NB4 (cell line): ENCODE results near the gene C3orf62.

Source experiments
- DNase-seq: peaks from one replicate; pipeline ENCODE4 v3.0.0; 2010; ENCODE audit warnings: low read depth
- H3K4me3 ChIP-seq: one replicate; pipeline ENCODE4 v1.5.1; 2011; ENCODE audit warnings: mild to moderate bottlenecking, low read depth, low read length, moderate library complexity
- MYC ChIP-seq: IDR thresholded peaks from 2 replicates; pipeline ENCODE4 v1.6.1; 2011; ENCODE audit warnings: low read depth, low read length
- POLR2A ChIP-seq: IDR thresholded peaks from 2 replicates; pipeline ENCODE4 v1.6.1; 2011; ENCODE audit warnings: mild to moderate bottlenecking; ENCODE audit not compliant: insufficient read length; ENCODE audit errors: extremely low read depth
- TF ChIP-seq, protein P1 (sequence below): IDR thresholded peaks from one replicate; pipeline ENCODE4 v1.5.1; 2012; ENCODE audit warnings: low read depth, low read length
- TF ChIP-seq, protein P2 (sequence below): IDR thresholded peaks from 2 replicates; pipeline ENCODE4 v1.6.1; 2011; ENCODE audit warnings: low read depth, low read length

The C3orf62 gene

GRCh38 chr3:49310677-49311076, 33.6 kb upstream of the C3orf62 start:
- no peak for DNase-seq
- TF ChIP-seq POLR2A, result no peak
- TF ChIP-seq, protein P1, sequence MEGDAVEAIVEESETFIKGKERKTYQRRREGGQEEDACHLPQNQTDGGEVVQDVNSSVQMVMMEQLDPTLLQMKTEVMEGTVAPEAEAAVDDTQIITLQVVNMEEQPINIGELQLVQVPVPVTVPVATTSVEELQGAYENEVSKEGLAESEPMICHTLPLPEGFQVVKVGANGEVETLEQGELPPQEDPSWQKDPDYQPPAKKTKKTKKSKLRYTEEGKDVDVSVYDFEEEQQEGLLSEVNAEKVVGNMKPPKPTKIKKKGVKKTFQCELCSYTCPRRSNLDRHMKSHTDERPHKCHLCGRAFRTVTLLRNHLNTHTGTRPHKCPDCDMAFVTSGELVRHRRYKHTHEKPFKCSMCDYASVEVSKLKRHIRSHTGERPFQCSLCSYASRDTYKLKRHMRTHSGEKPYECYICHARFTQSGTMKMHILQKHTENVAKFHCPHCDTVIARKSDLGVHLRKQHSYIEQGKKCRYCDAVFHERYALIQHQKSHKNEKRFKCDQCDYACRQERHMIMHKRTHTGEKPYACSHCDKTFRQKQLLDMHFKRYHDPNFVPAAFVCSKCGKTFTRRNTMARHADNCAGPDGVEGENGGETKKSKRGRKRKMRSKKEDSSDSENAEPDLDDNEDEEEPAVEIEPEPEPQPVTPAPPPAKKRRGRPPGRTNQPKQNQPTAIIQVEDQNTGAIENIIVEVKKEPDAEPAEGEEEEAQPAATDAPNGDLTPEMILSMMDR, result no peak
- TF ChIP-seq, protein P2, sequence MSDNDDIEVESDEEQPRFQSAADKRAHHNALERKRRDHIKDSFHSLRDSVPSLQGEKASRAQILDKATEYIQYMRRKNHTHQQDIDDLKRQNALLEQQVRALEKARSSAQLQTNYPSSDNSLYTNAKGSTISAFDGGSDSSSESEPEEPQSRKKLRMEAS, result no peak
- no peak overlapping the region for H3K4me3 ChIP-seq

- no peak overlapping the region for H3K4me3 ChIP-seq
- DNase-seq, result peak; percentile 52
- TF ChIP-seq, protein P1, result no peak
- TF ChIP-seq, protein P2, result no peak
- TF ChIP-seq POLR2A (no peak), MYC (no peak)
Observed at GRCh38 chr3:49305608-49306007, 28.6 kb upstream of the C3orf62 start.

- no peak for DNase-seq
- TF ChIP-seq, protein P2, result no peak
- H3K4me3 ChIP-seq, result no peak overlapping the region
Observed at GRCh38 chr3:49302613-49303012, 25.6 kb upstream of the C3orf62 start.

DNA sequence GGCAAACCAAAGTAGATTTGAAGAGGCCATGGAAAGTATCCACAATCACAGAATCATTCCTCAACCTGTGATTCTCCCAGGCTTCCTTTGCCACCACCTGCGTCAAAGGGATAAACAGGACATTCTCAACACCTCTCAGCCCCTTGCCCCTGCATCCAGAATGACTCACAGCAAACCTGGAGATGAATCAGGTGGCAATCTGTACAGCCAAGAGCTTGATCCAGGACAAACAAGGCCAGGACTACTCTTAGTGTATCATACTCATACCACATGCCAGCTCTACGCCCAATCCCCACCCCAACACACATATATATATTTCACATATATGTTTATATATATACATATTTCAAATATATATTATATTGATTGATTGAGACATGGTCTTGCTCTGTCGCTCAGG, 23.6 kb upstream of the C3orf62 start:
- no peak overlapping the region for H3K4me3 ChIP-seq
- TF ChIP-seq POLR2A, result no peak
- no peak for TF ChIP-seq MYC
- DNase-seq, result no peak

DNA sequence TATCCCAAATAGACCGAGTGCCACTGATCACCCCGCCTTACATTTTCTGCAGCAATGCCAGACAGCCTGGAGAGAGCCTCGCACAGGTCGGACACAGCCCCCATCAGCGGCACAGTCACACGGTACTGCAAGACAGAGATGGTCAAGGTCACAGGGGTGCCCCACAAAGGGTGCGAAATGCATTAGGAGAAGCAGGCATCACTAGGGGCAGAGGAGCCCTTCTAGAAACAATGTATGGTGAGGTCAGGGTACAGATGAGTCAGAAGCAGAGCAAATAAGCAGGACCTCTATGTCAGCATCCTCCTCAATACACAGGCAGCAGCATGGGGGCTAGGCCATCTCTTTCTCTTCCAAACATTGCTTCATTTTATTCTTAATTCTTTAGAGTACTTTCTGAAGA, 21.5 kb upstream of the C3orf62 start:
- no peak for DNase-seq
- TF ChIP-seq MYC, result no peak
- TF ChIP-seq, protein P2, result no peak
- TF ChIP-seq, protein P1, result no peak
- H3K4me3 ChIP-seq, result no peak overlapping the region

DNA sequence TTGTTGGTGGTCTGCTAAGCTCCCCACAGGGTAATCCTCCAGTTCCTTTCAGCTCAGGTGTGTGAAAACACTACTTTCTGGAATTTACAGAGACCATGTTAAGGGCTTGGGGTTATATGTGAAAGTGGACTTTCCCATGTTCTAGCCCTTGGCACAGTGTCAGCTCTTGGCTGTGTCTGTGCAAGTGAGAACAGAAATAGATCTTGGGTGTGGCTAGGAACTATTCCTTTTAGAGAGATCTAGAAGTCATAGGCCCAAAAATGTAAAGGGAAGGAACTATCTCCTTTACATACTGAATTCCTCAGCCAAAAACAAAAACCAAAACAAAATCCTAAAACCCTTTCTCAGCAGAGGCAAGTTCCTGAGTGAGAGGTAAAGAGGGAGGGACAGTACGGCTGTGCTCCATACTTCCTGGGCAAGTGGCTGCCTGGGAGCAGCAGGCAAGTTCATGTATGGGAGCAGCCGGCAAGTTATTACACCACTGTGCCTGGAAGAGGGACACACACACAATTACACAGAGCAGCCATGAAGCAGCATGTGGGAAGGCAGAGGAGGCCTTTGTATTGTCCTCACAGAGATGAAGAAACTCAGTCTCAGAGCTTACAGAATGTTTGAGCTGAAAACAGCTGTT, 19.9 kb upstream of the C3orf62 start:
- TF ChIP-seq MYC (no peak), POLR2A (no peak)
- TF ChIP-seq, protein P2, result no peak
- TF ChIP-seq, protein P1, result no peak
- no peak overlapping the region for H3K4me3 ChIP-seq
- no peak for DNase-seq

DNA sequence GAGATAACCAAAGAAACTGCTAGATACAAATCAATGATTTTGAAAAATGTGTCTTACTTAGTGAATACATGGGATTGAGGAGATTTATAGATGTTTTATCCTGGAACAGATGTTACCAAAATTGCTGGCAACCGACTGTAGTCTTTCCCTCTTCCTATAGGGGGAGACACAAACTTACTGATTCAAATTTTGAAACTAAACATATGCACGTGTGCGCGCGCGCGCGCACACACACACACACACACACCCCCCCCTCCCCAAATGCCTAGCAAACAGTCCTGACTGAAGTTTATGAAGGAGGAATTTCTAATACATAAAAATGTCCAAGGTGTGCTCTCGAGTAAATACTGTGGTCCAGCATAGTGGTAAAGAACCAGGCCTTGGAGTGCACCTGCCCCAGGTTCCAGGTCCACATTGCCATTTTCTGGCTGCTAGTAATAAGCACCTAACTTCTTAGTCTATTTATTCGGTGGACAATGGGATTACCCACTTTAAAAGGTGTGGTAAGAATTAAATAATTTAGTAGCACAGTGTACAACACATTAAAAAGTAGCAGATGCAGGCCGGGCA, 18.5 kb upstream of the C3orf62 start:
- peak; percentile 57 for DNase-seq
- no peak for TF ChIP-seq POLR2A
- TF ChIP-seq, protein P2, result peak; percentile 30; the same call in 1 of the 2 replicates
- TF ChIP-seq, protein P1, result peak; percentile 65
- no peak for TF ChIP-seq MYC
- no peak overlapping the region for H3K4me3 ChIP-seq
